ENCODE results near the gene RPS18.

- TF ChIP-seq POLR2A (IDR thresholded peaks at IDR 0.05) (no peak), CTCF (IDR thresholded peaks at IDR 0.05) (no peak)
Measured at GRCh38 chr6:33316603-33317418, 44.9 kb downstream of the RPS18 start.

Data from vagina (tissue), 2 donors.